Natural killer cell (primary cell): ENCODE results near the gene UNC79. TPM values are rescaled to one million over a fixed set of nuclear protein-coding genes. Genes with fewer than 3 reads are reported as not detected.

Source experiments
- ATAC-seq, 3 donors: fragments of 150-1000 bp in 2 of 3; fragments of 200-7000 bp in 1 of 3; cut with Tn5 transposase; 1 replicate in 1 of 3; 2 replicates in 2 of 3; pipeline ENCODE4 v1.10.0; 2021; ENCODE audit warnings: mild to moderate bottlenecking in 2 of 3, moderate library complexity in 2 of 3
- DNase-seq, 2 donors: peaks; one replicate each; pipeline versions ENCODE4 v3.0.0 to v3.0.0-alpha.2; 2013 to 2021; ENCODE audit warnings: mixed read lengths in 1 of 2
- H3K27ac ChIP-seq: one replicate; pipeline ENCODE4 v1.5.1; 2013; ENCODE audit warnings: mild to moderate bottlenecking, low read length
- H3K27me3 ChIP-seq: one replicate; pipeline ENCODE4 v1.6.1; 2013; ENCODE audit warnings: low read length; ENCODE audit not compliant: control insufficient read depth, insufficient read depth
- H3K36me3 ChIP-seq: one replicate; pipeline ENCODE4 v1.6.1; 2013; ENCODE audit warnings: low read length; ENCODE audit not compliant: control insufficient read depth, insufficient read depth
- H3K4me1 ChIP-seq: one replicate; pipeline ENCODE4 v1.6.1; 2013; ENCODE audit warnings: low read length; ENCODE audit not compliant: control insufficient read depth, insufficient read depth
- H3K4me3 ChIP-seq: one replicate; pipeline ENCODE4 v1.5.1; 2013; ENCODE audit warnings: low read length
- H3K9me3 ChIP-seq: one replicate; pipeline ENCODE4 v1.6.1; 2013; ENCODE audit warnings: low read length; ENCODE audit not compliant: control insufficient read depth, insufficient read depth
- H3K27ac Mint-ChIP-seq, 2 donors: one replicate each; pipeline ENCODE4 v1.8.0; 2022; ENCODE audit warnings: mild to moderate bottlenecking in 2 of 2, mixed read lengths in 2 of 2, moderate library complexity in 1 of 2
- H3K27me3 Mint-ChIP-seq, 2 donors: one replicate each; pipeline ENCODE4 v1.8.0; 2022; ENCODE audit warnings: low read depth in 2 of 2, mixed read lengths in 2 of 2
- H3K36me3 Mint-ChIP-seq: one replicate; pipeline ENCODE4 v1.8.0; 2022; ENCODE audit warnings: mixed read lengths
- H3K4me1 Mint-ChIP-seq, 2 donors: one replicate each; pipeline ENCODE4 v1.8.0; 2022; ENCODE audit warnings: mixed read lengths in 2 of 2
- H3K4me3 Mint-ChIP-seq: one replicate; pipeline ENCODE4 v1.8.0; 2022; ENCODE audit warnings: mild to moderate bottlenecking, moderate library complexity, mixed read lengths
- H3K9me3 Mint-ChIP-seq, 2 donors: one replicate each; pipeline ENCODE4 v1.8.0; 2022; ENCODE audit warnings: mixed read lengths in 2 of 2
- WGBS: methylation state at CpG from one replicate; pipeline ENCODE4 v1.1.7; 2013; ENCODE audit warnings: missing lambda C conversion rate; ENCODE audit not compliant: insufficient coverage; 5-methylcytosine and 5-hydroxymethylcytosine counted together
- intact Hi-C: fragments of 100-400 bp; cut with micrococcal nuclease; formaldehyde crosslinking; loops from one replicate; pipeline ENCODE4 v1.14.2; 2022
- total RNA-seq, 4 donors: library from RNA; stranded (reverse); fragments of 120-200 nt in 1 of 4; gene quantifications; one replicate each; pipeline versions ENCODE4 v1.2.3 to v1.2.4, GENCODE V29; 2013 to 2022
- TF ChIP-seq, protein P1 (sequence below): fragments of 200-600 bp; IDR thresholded peaks from one replicate; pipeline ENCODE4 v1.8.0; 2022; ENCODE audit warnings: antibody characterized with exemption

UNC79 gene
- total RNA-seq, 3 donors from 2014 or later (not counting 1 experiment from before 2014, with no cell fraction given), result 0.05 TPM; not detected in 1

DNA sequence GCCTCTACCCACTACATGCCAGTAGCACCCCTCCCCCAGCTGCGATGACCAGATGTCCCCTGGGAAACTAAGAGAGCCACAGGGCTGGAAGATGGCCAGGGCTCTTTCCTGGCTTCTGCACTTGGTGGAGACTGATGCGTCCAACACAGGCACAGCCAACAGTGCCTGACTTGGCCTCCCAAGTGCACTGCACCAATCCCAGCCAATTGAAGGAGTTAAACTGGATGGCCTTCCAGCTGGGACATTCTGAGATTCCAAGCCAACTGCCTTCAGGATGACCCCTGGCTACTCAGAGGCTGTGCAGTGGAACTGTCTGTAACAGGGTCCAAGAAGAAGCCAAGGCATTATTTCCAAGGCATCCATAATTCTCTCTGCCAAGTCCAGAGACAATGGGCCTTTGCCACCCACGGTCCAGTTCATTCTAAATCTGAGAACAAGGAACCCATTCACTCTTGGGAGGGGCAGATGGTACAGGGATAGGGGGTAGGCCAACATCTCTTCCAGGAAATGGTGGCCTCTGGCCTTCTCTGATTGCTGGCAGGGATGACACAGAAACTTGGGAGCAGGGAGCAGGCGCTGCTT is 322.3 kb downstream of the UNC79 start:
- H3K9me3 ChIP-seq, result no peaks in the 10 kb centered on the region
- DNase-seq, result no peak
- ATAC-seq, result no peak
- no peaks in the 10 kb centered on the region for H3K9me3 Mint-ChIP-seq
- H3K4me3 ChIP-seq, result no peak overlapping the region
- H3K36me3 ChIP-seq, result no peaks in the 10 kb centered on the region
- no peak overlapping the region for H3K4me3 Mint-ChIP-seq
- no peaks in the 10 kb centered on the region for H3K4me1 ChIP-seq
- peaks cover 0 to 3% of the 10 kb centered on the region in 2 donors for H3K27me3 Mint-ChIP-seq
- no peaks in the 10 kb centered on the region for H3K27me3 ChIP-seq
- no peak overlapping the region for H3K27ac ChIP-seq
- no peak overlapping the region for H3K27ac Mint-ChIP-seq
- TF ChIP-seq, protein P1, sequence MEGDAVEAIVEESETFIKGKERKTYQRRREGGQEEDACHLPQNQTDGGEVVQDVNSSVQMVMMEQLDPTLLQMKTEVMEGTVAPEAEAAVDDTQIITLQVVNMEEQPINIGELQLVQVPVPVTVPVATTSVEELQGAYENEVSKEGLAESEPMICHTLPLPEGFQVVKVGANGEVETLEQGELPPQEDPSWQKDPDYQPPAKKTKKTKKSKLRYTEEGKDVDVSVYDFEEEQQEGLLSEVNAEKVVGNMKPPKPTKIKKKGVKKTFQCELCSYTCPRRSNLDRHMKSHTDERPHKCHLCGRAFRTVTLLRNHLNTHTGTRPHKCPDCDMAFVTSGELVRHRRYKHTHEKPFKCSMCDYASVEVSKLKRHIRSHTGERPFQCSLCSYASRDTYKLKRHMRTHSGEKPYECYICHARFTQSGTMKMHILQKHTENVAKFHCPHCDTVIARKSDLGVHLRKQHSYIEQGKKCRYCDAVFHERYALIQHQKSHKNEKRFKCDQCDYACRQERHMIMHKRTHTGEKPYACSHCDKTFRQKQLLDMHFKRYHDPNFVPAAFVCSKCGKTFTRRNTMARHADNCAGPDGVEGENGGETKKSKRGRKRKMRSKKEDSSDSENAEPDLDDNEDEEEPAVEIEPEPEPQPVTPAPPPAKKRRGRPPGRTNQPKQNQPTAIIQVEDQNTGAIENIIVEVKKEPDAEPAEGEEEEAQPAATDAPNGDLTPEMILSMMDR, result no peak
- H3K4me1 Mint-ChIP-seq, result no peaks in the 10 kb centered on the region
- WGBS, result 63% methylated on average over 4 of the region's 4 CpGs
- intact Hi-C loops, result no loop called here
- no peaks in the 10 kb centered on the region for H3K36me3 Mint-ChIP-seq

- H3K9me3 ChIP-seq, result no peaks in the 10 kb centered on the region
- ATAC-seq (no peak), DNase-seq (no peak)
- H3K27me3 ChIP-seq, result no peaks in the 10 kb centered on the region
- H3K4me3 Mint-ChIP-seq, result no peak overlapping the region
- WGBS, result 92% methylated on average over 8 of the region's 8 CpGs
- H3K36me3 Mint-ChIP-seq, result no peaks in the 10 kb centered on the region
- H3K4me1 Mint-ChIP-seq, result no peaks in the 10 kb centered on the region
- H3K9me3 Mint-ChIP-seq, result no peaks in the 10 kb centered on the region
- H3K27me3 Mint-ChIP-seq, result peaks cover 0 to 3% of the 10 kb centered on the region in 2 donors
- no peaks in the 10 kb centered on the region for H3K36me3 ChIP-seq
- no peak overlapping the region for H3K27ac ChIP-seq
- no peaks in the 10 kb centered on the region for H3K4me1 ChIP-seq
- H3K4me3 ChIP-seq, result no peak overlapping the region
- TF ChIP-seq, protein P1, result no peak
- intact Hi-C loops, result no loop called here
- no peak overlapping the region for H3K27ac Mint-ChIP-seq
Observed at GRCh38 chr14:93753647-93754046, 322.9 kb downstream of the UNC79 start.

- H3K4me1 ChIP-seq, result no peaks in the 10 kb centered on the region
- 88% methylated on average over 12 of the region's 12 CpGs for WGBS
- no peak for ATAC-seq
Observed at GRCh38 chr14:93757206-93757605, 326.5 kb downstream of the UNC79 start.

More at GRCh38 chr14:93757206-93757605, 326.5 kb downstream of the UNC79 start:
- TF ChIP-seq, protein P1, result no peak
- Mint-ChIP-seq H3K27me3 (peaks cover 3 to 8% of the 10 kb centered on the region in 2 donors), H3K4me3 (no peak overlapping the region), H3K4me1 (no peaks in the 10 kb centered on the region), H3K36me3 (no peaks in the 10 kb centered on the region), H3K27ac (no peak overlapping the region), H3K9me3 (no peaks in the 10 kb centered on the region)
- H3K9me3 ChIP-seq, result no peaks in the 10 kb centered on the region
- no peak overlapping the region for H3K4me3 ChIP-seq
- no peaks in the 10 kb centered on the region for H3K36me3 ChIP-seq
- DNase-seq, result no peak
- H3K27me3 ChIP-seq, result no peaks in the 10 kb centered on the region
- intact Hi-C loops, result no loop called here
- no peak overlapping the region for H3K27ac ChIP-seq

Other genes starting within 250 kb of the UNC79 start
- 100 to 1,000 TPM in 1 of 3 donors, 10 to 100 TPM in 2; 89.5 to 106 (median 91.4) TPM for gene MOAP1, start 246.0 kb upstream of the UNC79 start, total RNA-seq
- 10 to 100 TPM in 1 of 3 donors, 1 to 10 TPM in 2; 6.1 to 13.1 (median 9.0) TPM for gene LYSET, start 245.6 kb upstream of the UNC79 start, total RNA-seq
- 1 to 10 TPM; 3.2 to 6.6 (median 5.2) TPM for gene GON7, start 223.9 kb upstream of the UNC79 start, total RNA-seq
- 10 to 100 TPM; 17.0 to 23.4 (median 18.6) TPM for gene UBR7, start 223.7 kb upstream of the UNC79 start, total RNA-seq
- gene BTBD7, start 97.9 kb upstream of the UNC79 start, total RNA-seq, result 10 to 100 TPM; 32.6 to 41.4 (median 38.7) TPM
- not detected for gene COX8C, start 83.8 kb upstream of the UNC79 start, total RNA-seq